ENCODE data around the gene EPB42.

DNA sequence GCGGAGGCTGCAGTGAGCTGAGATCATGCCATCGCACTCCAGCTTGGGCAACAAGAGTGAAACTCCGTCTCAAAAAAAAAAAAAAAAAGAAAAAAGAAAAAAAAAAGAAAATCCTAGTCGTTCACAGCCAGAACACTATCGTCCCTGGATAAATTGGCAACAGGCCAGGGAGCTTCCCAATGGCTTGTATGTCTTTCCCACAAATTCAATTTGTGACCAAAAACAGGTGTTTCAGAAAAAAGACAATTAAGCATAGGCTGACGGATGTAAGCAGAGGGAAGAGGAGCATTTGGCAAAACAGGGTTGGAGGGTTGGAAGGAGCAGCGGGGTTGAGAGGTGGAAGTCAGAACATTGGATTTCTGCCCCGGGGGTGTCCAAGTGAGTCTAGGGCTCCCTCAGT is 8.5 kb downstream of the EPB42 start:
- TF ChIP-seq POLR2AphosphoS5 (IDR thresholded peaks at IDR 0.05; ENCODE audit: borderline replicate concordance, low read depth, low read length) (no peak), EZH2 (IDR thresholded peaks at IDR 0.05) (no peak)

All from SK-N-MC (cell line).